Ecto neural progenitor cell (in vitro differentiated cells): ENCODE results near the gene PRKCE.
A peak's percentile ranks its signal among the peaks of the same experiment; 100 is the strongest.

Source experiments
- DNase-seq: peaks from one replicate; pipeline ENCODE4 v3.0.0-alpha.2; 2018; ENCODE audit warnings: low spot score

PRKCE gene

GRCh38 chr2:45993476-45993991 lies 342.1 kb downstream of the PRKCE start:
- peak; percentile 62 for DNase-seq

GRCh38 chr2:45994060-45994459 lies 342.6 kb downstream of the PRKCE start:
- DNase-seq = no peak

GRCh38 chr2:46000660-46001059 lies 349.2 kb downstream of the PRKCE start:
- DNase-seq = peak; percentile 9

DNA sequence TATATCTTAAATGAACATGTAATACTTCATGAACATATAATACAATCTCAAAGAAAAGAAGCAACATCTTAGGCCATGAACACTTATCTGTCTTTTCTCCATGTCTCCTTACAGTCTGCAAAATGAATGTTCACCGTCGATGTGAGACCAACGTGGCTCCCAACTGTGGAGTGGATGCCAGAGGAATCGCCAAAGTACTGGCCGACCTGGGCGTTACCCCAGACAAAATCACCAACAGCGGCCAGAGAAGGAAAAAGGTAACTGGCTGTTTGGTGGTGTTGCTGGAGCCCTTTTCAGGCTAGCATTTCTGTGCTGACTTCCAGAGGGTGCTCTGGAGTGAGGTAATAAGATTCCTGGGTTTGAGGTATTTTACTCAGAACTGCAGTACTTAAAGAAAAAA lies 349.8 kb downstream of the PRKCE start:
- DNase-seq = peak; percentile 21

DNA sequence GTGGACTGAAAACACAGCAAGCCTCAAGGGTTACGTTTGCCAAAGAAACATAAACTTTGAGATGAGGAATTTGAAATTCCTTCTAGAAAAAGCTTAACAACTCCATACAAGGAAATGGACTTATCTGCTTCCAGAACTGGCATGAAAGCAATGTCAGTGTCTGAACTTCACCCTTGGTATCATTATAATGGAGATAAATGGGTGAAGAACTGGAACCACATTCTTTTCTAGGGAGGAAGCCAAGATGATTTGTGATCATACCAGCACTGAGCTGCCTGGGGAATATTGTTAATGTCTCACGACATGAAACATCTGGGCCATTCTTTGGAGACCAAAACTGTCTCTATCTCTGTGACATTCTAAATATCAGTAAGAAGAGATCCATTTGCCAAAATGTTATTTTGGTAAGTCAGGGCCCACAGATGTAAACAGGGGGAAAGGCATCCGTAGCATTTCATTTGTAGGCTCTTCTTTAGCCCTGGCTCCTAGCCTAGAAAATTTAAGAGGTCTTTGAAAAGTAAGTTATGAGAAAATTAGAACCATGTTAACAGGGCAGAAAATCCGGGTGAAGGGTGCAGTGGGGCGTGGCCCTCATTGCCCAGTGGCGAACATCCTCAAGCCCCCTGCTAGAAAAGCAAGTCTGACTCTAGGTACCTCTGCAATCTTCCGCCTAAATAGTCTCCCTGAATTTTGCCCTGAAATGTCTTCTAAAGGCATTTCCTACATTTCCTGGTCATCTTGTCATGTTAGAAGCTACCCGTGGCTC lies 350.4 kb downstream of the PRKCE start:
- DNase-seq = no peak

- DNase-seq = no peak
Observed at GRCh38 chr2:46002507-46002883, 351.0 kb downstream of the PRKCE start.

DNA sequence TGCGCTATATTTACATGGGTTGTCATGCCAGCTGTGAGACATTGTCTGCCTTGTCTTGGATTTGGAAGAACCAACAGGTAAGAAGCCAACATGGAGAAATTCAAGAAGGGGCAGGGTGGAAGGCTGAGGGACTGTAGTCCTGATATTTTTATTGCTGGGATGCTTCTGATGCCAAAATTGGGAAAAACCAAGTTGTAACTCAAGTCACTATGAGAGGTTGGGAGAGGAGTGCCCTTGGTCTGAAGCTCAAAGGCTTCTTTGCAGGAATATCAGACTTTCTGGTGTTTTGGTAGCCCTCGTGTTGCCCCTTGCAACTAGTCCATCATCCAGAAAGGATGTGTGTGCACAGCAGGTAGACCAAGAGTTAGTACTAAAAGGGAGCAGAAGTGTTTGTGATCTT lies 351.5 kb downstream of the PRKCE start:
- DNase-seq = no peak

- no peak for DNase-seq
Observed at GRCh38 chr2:46003903-46004473, 352.5 kb downstream of the PRKCE start.

DNA sequence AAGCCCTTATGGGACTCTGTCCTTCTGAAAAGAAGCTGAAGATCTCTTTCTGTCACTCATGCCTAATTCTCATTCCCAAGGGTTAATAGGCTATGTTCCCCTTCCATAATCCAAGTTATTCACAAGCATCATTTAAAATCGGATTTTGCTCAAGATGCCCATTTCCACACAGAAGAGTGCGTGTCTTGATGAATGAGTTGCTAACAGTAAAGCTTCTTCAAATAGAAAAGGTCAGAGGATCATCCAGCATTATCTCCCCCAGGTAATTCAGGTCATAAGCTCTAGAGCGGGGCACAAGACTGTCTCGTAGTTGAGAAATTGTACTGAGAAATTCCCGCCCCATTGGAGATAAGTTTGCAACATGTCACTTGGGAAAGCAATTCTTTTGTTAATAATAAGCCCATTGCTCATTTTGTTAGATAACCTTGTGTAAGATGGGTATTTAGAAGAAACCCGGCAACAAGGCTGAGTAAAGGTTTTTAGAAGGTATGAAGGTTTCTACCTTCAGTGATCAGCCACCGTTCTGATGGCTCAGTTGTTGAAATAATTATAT lies 355.1 kb downstream of the PRKCE start:
- DNase-seq = no peak

GRCh38 chr2:46007412-46007811 lies 355.9 kb downstream of the PRKCE start:
- DNase-seq = no peak

GRCh38 chr2:46008091-46008870 lies 356.8 kb downstream of the PRKCE start:
- DNase-seq = no peak

- no peak for DNase-seq
Observed at GRCh38 chr2:46009315-46009714, 357.8 kb downstream of the PRKCE start.

DNA sequence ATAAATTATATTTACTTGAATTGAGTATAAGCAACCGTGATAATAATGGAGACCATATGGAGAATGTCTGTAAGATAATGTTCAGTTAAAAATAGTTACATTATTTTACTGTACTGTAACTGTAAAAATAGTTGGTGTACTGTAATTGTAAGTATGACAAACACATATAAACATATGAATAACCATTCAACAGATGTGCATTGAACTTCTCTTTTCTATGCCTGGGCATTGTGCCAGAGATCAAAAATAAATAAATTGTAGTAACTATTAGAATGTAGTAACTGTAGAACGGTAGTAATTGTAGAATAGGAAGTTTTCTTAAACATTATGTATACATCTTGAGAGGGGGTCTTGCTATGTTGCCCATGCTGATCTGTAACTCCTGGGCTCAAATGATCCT lies 358.3 kb downstream of the PRKCE start:
- no peak for DNase-seq

DNA sequence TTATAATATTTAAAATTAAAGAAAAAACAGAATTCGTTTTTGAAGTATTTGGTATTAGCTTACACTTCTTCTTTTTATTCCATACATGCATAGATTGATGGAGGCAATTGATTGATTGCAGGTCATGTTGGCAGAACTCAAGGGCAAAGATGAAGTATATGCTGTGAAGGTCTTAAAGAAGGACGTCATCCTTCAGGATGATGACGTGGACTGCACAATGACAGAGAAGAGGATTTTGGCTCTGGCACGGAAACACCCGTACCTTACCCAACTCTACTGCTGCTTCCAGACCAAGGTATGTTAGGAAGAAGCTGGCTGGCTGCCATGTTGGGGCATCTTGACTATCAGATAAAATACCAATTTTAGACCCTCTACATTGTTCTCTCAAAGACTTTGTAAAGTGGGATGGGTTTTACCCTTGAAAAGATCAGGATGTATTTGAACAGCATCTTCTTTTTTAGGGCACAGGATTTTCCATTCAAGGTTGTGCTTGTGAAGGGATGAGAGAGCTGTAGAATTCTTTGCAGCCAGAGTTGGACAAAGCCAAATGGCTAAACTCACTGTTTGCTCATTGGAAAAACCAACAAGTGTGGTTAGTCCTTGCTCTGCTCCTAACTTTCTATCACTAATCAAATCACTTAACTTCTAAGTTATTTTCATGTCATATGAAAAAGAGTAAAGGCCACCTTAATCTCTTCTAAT lies 358.9 kb downstream of the PRKCE start:
- no peak for DNase-seq

DNA sequence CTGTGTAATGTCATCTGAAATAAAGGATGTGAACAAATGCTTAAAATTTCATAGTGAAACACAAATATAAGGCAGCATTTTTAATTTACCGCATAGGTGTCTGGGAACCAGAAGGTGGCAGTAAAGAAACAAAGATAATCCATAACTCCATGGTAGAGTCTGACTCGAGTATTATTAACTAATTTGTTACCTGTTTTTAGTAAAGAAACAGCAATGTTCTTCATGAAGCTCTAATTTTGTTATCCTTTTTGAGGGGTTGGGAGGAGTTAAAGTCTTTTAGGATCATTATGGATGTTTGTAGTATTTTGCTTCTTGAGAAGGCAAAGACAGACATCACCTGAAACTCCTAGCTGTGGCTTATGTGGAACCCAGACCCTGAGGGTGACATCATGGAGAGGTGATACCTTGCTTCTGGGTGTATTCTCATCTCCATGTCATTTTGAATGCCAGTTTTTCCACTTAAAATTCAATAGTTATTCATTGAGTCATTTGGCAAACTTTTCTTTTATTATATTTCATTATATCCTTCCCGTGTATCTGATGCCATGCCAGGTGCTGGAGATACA lies 359.5 kb downstream of the PRKCE start:
- no peak for DNase-seq

GRCh38 chr2:46012618-46013240 lies 361.3 kb downstream of the PRKCE start:
- DNase-seq = no peak

DNA sequence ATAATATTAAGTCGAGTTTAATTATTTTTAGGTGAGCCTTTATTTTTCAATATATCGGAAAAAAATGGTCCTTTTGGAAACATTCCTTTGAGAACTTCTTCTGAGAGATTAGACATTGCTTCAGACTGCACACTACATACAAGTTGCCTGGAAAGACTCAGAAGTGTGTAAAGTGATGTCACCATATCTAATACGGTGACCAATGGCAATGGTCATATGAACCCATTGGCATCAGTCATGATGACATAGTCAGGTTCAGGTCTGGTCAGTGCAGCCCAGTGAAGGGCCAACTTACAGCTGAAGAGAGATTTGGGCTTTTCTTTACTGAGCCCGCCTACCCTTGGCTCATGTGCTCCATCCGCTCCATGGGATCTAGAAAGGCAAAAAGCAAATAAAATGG lies 362.3 kb downstream of the PRKCE start:
- DNase-seq = no peak

DNA sequence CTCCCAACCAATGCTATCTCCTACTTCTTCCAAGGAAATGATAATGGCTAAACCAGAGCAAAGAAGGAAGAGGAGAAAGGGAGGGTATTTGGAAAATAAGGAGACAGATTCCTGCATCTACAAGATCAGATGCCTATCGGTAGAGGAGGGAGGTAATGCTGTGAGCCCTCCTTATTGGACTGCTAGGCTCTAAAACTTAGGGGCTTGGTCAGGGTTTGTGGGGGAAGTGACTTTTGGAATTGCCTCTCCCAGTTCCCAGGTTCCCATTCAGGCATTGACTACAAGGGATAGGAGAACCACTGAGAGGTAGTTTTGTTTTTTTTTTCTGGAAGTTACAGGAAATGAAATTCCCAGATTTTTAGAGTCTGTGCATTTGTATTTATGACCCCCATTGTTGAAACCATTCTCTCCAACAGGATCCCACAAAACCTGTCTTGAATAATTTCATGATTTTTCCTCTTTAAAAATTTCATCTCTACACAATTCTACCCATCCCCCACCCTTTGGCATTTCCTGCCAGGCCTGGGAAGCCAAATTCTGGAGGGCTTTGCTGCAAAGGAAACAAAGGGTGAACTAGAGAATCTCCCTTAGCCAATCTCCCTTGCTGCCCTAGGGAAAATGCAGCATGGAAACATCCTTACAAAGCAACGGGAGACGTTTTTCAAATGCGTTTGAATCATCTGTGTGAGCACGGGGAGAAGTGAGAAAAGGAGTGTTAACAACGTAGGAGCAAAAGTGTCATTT lies 363.6 kb downstream of the PRKCE start:
- DNase-seq = no peak

- DNase-seq = no peak
Observed at GRCh38 chr2:46015671-46016070, 364.2 kb downstream of the PRKCE start.

GRCh38 chr2:46016091-46016490 lies 364.6 kb downstream of the PRKCE start:
- no peak for DNase-seq
